GM12872 (cell line): ENCODE measurements around the gene MAP10.

Experiments used
- TF ChIP-seq, protein P1 (sequence below): IDR thresholded peaks from 3 replicates; pipeline ENCODE4 v1.5.1; 2011; ENCODE audit warnings: low read depth, mild to moderate bottlenecking, low read length, moderate library complexity; ENCODE audit not compliant: insufficient read depth

The MAP10 gene

DNA sequence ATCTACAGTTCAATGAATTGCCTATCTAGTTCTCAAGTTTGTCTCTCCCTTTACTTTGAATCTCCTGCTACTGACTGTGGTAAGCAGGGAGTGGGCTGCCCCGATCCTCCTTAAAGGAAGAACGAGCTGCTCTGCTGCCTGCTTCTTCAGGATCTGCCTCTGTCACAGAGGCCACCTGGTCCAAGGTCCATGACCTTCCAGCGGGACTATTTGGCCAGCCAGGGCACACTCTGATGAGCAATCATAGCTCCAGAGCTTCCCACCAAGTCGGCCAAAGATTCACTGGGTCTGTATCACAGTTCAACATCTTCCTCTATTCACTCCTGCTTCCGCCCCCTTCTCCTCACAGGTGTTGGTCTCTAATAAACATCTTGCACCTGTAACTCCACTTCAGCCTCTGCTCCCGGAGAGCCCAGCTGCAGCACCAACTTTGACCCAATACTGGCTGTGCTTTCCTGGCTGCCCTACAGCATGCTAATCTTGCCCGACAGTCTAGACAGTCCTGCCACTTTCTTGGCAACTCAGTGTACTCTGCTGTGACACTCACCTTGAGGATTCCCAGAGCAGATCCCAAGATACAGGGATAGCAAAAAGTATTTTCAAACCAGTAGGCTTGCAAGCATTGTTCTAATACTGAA lies 16.9 kb upstream of the MAP10 start:
- TF ChIP-seq, protein P1, sequence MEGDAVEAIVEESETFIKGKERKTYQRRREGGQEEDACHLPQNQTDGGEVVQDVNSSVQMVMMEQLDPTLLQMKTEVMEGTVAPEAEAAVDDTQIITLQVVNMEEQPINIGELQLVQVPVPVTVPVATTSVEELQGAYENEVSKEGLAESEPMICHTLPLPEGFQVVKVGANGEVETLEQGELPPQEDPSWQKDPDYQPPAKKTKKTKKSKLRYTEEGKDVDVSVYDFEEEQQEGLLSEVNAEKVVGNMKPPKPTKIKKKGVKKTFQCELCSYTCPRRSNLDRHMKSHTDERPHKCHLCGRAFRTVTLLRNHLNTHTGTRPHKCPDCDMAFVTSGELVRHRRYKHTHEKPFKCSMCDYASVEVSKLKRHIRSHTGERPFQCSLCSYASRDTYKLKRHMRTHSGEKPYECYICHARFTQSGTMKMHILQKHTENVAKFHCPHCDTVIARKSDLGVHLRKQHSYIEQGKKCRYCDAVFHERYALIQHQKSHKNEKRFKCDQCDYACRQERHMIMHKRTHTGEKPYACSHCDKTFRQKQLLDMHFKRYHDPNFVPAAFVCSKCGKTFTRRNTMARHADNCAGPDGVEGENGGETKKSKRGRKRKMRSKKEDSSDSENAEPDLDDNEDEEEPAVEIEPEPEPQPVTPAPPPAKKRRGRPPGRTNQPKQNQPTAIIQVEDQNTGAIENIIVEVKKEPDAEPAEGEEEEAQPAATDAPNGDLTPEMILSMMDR, result no peak

DNA sequence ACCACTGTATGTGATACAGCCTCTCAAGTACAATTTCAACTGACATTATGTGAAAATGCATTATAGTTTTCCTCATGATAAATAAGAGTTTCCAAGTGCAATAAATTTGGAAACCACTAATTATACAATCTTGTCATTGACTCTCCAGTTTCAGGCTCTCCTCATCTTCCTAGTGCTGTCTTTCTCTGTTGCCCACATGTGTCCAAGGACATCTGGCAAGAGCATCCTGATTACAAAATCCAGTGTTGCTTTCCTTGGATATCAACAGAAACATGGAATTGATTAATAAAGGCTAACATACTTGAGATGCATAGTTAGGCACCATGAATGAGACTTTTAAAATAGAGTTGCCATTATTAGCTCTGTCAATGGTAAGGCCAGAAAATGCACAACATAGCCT lies 15.6 kb upstream of the MAP10 start:
- TF ChIP-seq, protein P1, result no peak

DNA sequence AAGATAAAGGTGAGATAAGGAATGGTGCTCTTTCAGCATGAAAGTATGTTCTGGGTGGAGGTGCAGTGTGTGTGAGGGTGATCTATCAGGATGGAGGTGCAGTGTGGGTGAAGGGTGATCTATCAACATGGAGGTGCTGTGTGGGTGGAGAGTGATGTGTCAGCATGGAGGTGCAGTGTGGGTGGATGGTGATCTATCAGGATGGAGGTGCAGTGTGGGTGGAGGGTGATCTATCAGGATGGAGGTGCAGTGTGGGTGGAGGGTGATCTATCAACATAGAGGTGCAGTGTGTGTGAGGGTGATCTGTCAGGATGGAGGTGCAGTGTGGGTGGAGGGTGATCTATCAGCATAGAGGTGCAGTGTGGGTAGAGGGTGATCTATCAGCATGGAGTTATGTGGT lies 12.3 kb upstream of the MAP10 start:
- TF ChIP-seq, protein P1, result no peak

DNA sequence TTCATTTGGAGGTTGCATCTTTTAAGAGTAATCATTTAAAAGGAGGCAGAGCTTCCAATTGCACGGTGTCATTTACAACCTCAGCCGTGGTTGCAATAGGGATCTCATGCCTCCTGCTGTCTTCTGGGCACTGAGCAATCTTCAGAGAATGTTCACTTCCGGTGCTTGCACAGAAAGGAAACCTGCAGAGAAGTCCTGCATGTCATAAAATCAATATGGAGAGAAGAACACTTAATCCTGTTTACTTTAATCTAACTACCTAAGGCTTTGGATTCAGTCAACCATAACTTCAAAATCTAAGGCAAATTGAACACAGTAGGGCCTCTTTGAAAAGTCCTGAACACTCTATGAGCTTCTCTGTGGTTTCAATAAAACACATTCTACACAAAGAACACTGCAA lies 11.3 kb upstream of the MAP10 start:
- TF ChIP-seq, protein P1, result peak; percentile 11; the same call in 1 of the 3 replicates

DNA sequence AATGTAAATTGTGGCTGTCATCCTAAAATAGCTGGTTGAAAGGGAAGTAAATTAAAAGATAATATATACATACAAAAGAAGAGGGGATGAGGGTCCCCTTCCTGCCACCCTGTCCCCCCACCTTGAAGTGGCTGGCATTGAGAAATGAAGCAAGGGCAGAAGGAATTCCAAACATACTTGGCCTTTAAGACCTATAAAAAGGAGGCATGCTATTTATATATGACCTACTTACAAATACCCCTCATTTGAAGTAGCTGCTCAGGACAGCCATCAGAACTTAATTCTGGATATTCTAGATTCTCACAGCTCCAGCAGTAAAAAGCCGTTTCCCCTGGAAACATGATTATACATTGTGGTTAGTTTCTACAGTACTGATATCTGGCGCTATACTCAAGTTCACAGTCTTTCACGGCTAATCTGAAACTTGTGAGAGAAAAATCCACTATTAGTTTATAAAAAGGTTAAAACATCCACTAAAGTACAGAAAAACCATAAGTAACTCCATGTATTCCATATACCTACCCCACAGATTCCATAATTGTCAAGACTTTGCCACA lies 9.6 kb upstream of the MAP10 start:
- TF ChIP-seq, protein P1, result no peak

DNA sequence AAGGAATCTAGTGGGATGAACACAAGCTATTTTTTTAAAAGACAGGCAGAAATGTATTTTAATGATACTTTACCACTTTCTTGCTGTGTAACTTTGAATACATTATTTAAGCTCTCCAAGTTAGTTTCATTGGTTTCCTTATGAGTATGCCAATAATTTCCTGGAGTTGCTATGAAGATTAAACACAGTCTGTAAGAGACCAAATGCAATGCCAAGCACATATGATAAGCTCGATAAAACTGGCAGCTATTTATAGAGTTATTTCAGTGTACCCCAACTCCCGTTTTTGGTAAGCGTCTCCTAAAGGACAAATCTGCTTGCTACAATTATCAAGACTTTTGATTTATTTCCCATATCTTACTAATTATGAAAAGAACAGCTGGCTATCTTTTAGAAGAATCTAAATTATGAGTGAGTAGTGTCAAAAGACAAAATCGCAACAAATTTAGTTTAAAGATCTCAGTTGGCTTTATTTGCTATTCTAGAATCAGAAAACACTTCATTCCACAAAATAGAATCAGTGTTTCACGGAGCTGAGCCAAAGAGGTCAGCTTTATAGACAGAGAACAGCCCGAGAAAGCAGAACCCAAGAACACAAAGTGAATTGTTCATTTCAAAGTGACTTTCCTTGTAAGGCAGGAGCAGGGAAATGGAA lies 7.2 kb upstream of the MAP10 start:
- TF ChIP-seq, protein P1, result no peak

DNA sequence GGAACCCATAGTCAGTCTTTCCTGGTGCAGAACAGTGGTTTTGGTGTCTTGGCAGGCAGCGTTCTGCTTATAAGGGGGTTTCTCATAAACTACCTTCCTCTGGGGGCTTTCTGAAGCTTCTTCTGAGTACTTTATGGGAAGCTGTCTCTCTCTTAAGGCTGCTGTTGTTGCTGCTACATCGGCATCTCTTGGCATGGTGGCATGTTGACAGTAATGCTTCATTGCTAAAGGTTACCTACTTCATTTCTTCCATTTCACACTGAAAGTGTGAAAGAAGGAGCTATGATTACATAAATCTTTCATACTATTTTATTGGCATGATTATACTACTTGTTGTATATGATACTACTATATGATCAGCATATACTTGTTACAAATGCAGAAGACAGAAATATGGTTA lies 6.3 kb upstream of the MAP10 start:
- TF ChIP-seq, protein P1, result no peak
